Mesendoderm (in vitro differentiated cells): ENCODE results near the gene RINL. TPM values are rescaled to one million over a fixed set of nuclear protein-coding genes. Genes with fewer than 3 reads are reported as not detected.

Experiments
- DNase-seq: peaks from one replicate; pipeline ENCODE4 v3.0.0; 2013
- H2AK5ac ChIP-seq: 2 replicates; pipeline ENCODE4 v1.6.1; 2013; ENCODE audit warnings: low read length, inconsistent platforms
- H2BK120ac ChIP-seq: 2 replicates; pipeline ENCODE4 v1.6.1; 2013; ENCODE audit warnings: low read depth, mild to moderate bottlenecking, low read length, moderate library complexity, mixed read lengths
- H2BK15ac ChIP-seq: replicated peaks from 2 replicates; pipeline ENCODE4 v1.6.1; 2013; ENCODE audit warnings: low read depth, mild to moderate bottlenecking, moderate library complexity
- H2BK5ac ChIP-seq: 2 replicates; pipeline ENCODE4 v1.6.1; 2013; ENCODE audit warnings: low read length, inconsistent platforms
- H3K18ac ChIP-seq: 2 replicates; pipeline ENCODE4 v1.6.1; 2013; ENCODE audit warnings: mild to moderate bottlenecking, low read length, mixed read lengths
- H3K23ac ChIP-seq: one replicate; pipeline ENCODE4 v1.6.1; 2013; ENCODE audit warnings: low read length
- H3K27ac ChIP-seq: 2 replicates; pipeline ENCODE4 v1.5.1; 2013; ENCODE audit warnings: low read depth, mild to moderate bottlenecking, inconsistent platforms, low read length, moderate library complexity
- H3K27me3 ChIP-seq: 2 replicates; pipeline ENCODE4 v1.6.1; 2013; ENCODE audit warnings: low read length, control low read depth, mild to moderate bottlenecking, inconsistent platforms; ENCODE audit not compliant: insufficient read depth, poor library complexity
- H3K36me3 ChIP-seq: 2 replicates; pipeline ENCODE4 v1.6.1; 2013; ENCODE audit warnings: low read length, inconsistent platforms; ENCODE audit not compliant: control insufficient read depth, insufficient read depth
- H3K4ac ChIP-seq: one replicate; pipeline ENCODE4 v1.6.1; 2013; ENCODE audit warnings: low read depth, mild to moderate bottlenecking, low read length, moderate library complexity
- H3K4me1 ChIP-seq: 2 replicates; pipeline ENCODE4 v1.6.1; 2013; ENCODE audit warnings: low read depth, low read length, inconsistent platforms; ENCODE audit not compliant: control insufficient read depth
- H3K4me2 ChIP-seq: 2 replicates; pipeline ENCODE4 v1.6.1; 2013; ENCODE audit warnings: low read length
- H3K4me3 ChIP-seq: 2 replicates; pipeline ENCODE4 v1.5.1; 2013; ENCODE audit warnings: mild to moderate bottlenecking, low read length
- H3K56ac ChIP-seq: one replicate; pipeline ENCODE4 v1.6.1; 2013; ENCODE audit warnings: low read length
- H3K79me1 ChIP-seq: 2 replicates; pipeline ENCODE4 v1.6.1; 2013; ENCODE audit warnings: low read length, inconsistent platforms
- H3K79me2 ChIP-seq: 2 replicates; pipeline ENCODE4 v1.6.1; 2013; ENCODE audit warnings: mild to moderate bottlenecking, low read length; ENCODE audit not compliant: control insufficient read depth, insufficient read depth
- H3K9ac ChIP-seq: 2 replicates; pipeline ENCODE4 v1.6.1; 2013; ENCODE audit warnings: low read length, inconsistent platforms
- H4K5ac ChIP-seq: one replicate; pipeline ENCODE4 v1.6.1; 2013; ENCODE audit warnings: low read length
- H4K8ac ChIP-seq: one replicate; pipeline ENCODE4 v1.6.1; 2013; ENCODE audit warnings: low read depth, mild to moderate bottlenecking, control low read depth, low read length, moderate library complexity
- WGBS: extraction: QIAGEN DNeasy Blood & Tissue Kit; methylation state at CpG from one replicate; pipeline ENCODE4 v1.1.7; 2013; ENCODE audit warnings: low lambda C conversion rate, missing lambda C conversion rate; ENCODE audit not compliant: insufficient coverage; ENCODE audit errors: extremely low coverage; 5-methylcytosine and 5-hydroxymethylcytosine counted together
- polyA plus RNA-seq, 2 experiments: library from polyadenylated mRNA; stranded (reverse); fragments of 200-250 nt; gene quantifications; one replicate each; pipeline ENCODE4 v1.2.3, GENCODE V29; 2013

The RINL gene
- polyA plus RNA-seq (2013, experiment 1 of 2): 6.3 TPM
- 5.7 TPM for polyA plus RNA-seq (2013, experiment 2 of 2)

DNA sequence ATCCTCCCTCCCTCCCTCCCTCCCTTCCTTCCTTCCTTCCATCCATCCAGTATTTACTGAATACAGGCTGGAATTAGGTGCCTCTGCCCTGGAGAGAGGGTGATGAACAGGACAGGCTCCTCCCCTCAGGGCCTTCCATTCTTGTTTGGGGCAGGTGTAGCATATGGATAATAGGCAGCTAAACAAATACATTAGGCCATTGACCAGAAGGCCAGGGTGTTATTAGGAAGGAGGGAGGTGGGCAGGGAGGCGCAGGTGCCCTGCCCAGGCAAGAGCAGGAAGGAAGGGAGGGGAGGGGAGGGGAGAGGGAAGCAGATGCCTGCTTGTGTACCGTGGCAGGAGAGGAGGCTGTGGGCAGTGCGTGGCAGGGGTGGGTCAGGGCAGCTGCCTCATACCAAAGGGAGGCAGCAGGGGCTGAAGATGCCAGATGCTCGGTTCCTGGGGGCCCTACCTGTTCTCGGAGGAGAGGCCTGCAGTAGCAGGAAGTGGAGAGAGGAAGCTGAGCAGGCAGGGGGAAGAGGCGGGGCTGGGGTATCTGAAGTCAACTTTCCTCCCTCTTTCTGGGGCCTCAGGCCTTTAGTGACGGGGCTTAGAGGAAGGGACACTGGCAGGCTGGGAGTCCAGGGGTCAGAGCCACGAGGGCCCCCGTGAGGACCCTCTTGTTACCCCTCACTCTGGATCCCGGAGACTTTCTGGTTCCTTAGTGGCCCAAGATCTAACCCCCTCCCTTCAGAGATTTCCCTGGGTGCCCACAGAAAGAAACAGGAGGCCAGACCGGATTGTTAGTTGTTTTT, at the start of gene RINL:
TSS of gene RINL (minus strand) at position 495 of the 794 bp plus-strand sequence. CDS start 1,533 bp downstream, outside the sequence.
- Histone ChIP-seq H2BK15ac (no peak within 1 kb of the TSS), H3K4me3 (no peak within 1 kb of the TSS), H3K79me1 (no peaks in the 10 kb centered on the region), H3K23ac (no peak within 1 kb of the TSS), H3K56ac (peak within 1 kb of the TSS; percentile 81), H3K27ac (no peak within 1 kb of the TSS), H3K79me2 (no peaks in the 10 kb centered on the region), H3K36me3 (no peaks in the 10 kb centered on the region), H4K8ac (no peak within 1 kb of the TSS), H2BK120ac (no peak within 1 kb of the TSS), H3K4me2 (no peak within 1 kb of the TSS), H3K18ac (no peak within 1 kb of the TSS), H4K5ac (no peak within 1 kb of the TSS), H3K4me1 (no peaks in the 10 kb centered on the region), H3K27me3 (no peaks in the 10 kb centered on the region), H3K4ac (no peak within 1 kb of the TSS), H3K9ac (peak within 1 kb of the TSS; percentile 48), H2BK5ac (no peak within 1 kb of the TSS), H2AK5ac (no peak within 1 kb of the TSS)
- WGBS: no CpG with 5 or more reads among the region's 11 CpGs
- no peak for DNase-seq

- H3K4me1 ChIP-seq: no peaks in the 10 kb centered on the region
- H2AK5ac ChIP-seq: no peak overlapping the region
- no peak for DNase-seq
- no peak overlapping the region for H3K4ac ChIP-seq
- H4K5ac ChIP-seq: no peak overlapping the region
- H3K56ac ChIP-seq: no peak overlapping the region
- H2BK120ac ChIP-seq: no peak overlapping the region
- no peak overlapping the region for H3K4me3 ChIP-seq
- H3K79me1 ChIP-seq: no peaks in the 10 kb centered on the region
- peaks cover 4% of the 10 kb centered on the region for H3K79me2 ChIP-seq
- WGBS: no CpG with 5 or more reads among the region's 7 CpGs
- H3K23ac ChIP-seq: no peak overlapping the region
- no peaks in the 10 kb centered on the region for H3K27me3 ChIP-seq
- H4K8ac ChIP-seq: no peak overlapping the region
- peaks cover 9% of the 10 kb centered on the region for H3K36me3 ChIP-seq
- H3K9ac ChIP-seq: no peak overlapping the region
- no peak overlapping the region for H3K27ac ChIP-seq
- no peak overlapping the region for H3K4me2 ChIP-seq
- H3K18ac ChIP-seq: no peak overlapping the region
- no peak overlapping the region for H2BK5ac ChIP-seq
- H2BK15ac ChIP-seq: no peak overlapping the region
Measured at GRCh38 chr19:38924388-38924787, 46.3 kb upstream of the RINL start.

GRCh38 chr19:38922482-38922881, 44.4 kb upstream of the RINL start:
- Histone ChIP-seq H2BK5ac (no peak overlapping the region), H3K4ac (no peak overlapping the region), H2BK120ac (no peak overlapping the region), H3K18ac (no peak overlapping the region), H2BK15ac (no peak overlapping the region), H3K4me1 (no peaks in the 10 kb centered on the region), H4K8ac (no peak overlapping the region), H4K5ac (no peak overlapping the region), H3K79me2 (no peaks in the 10 kb centered on the region), H3K36me3 (peaks cover 9% of the 10 kb centered on the region), H3K4me2 (no peak overlapping the region), H2AK5ac (no peak overlapping the region), H3K23ac (no peak overlapping the region), H3K4me3 (no peak overlapping the region), H3K79me1 (no peaks in the 10 kb centered on the region), H3K27ac (no peak overlapping the region), H3K56ac (no peak overlapping the region), H3K27me3 (no peaks in the 10 kb centered on the region), H3K9ac (no peak overlapping the region)
- no CpG with 5 or more reads among the region's 5 CpGs for WGBS
- no peak for DNase-seq

DNA sequence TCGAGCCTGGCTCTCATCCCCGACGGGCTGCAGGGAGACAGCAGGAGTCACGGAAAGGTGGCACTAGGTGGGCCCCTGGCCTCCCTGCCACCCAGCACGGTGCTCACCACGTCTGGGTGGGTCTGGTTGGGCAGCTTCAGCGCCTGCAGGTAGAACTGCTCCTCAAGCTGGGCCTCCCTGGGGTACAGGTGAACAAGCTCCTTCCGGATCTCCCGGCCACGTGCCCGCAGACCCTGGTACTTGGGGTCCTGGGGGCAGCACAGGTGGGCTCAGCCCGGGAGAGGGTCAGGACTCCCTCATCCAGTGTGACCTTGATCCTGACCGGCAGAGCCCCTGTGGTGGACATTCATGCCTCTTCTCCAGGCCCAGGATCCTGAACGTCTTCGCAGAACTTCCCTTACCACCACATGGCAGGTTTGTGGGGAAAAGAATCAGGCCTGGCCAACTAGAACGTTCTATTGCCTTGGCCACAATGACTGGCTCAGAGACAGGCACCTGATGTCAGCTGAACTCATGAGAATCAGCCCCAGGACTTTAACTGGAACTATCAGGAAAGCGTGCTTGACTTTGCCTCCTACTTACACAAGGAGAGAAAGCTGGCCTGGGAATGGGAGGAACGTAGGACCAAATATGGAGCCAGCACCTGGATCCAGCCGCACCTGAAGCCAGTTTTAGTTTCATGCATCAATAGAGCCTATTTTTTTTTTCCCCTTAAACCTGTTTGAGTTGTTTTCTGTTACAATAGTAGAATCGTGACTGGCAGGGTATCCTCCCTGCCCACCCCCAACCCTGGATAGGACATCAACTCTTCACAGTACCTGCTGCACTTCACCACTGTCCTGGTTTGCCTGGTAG, 43.6 kb upstream of the RINL start:
- Histone ChIP-seq H3K27ac (no peak overlapping the region), H2BK15ac (no peak overlapping the region), H3K4me1 (no peaks in the 10 kb centered on the region), H3K4me2 (no peak overlapping the region), H3K4me3 (no peak overlapping the region), H3K23ac (no peak overlapping the region), H4K5ac (no peak overlapping the region), H3K27me3 (no peaks in the 10 kb centered on the region), H3K79me1 (no peaks in the 10 kb centered on the region), H3K79me2 (no peaks in the 10 kb centered on the region), H2AK5ac (no peak overlapping the region), H2BK120ac (no peak overlapping the region), H3K56ac (no peak overlapping the region), H3K18ac (no peak overlapping the region), H3K36me3 (peaks cover 9% of the 10 kb centered on the region), H2BK5ac (no peak overlapping the region), H3K9ac (no peak overlapping the region), H3K4ac (no peak overlapping the region), H4K8ac (no peak overlapping the region)
- DNase-seq: no peak
- no CpG with 5 or more reads among the region's 20 CpGs for WGBS

- no peak overlapping the region for H3K27ac ChIP-seq
- no peak overlapping the region for H3K56ac ChIP-seq
- no peak overlapping the region for H3K4me3 ChIP-seq
- H4K5ac ChIP-seq: no peak overlapping the region
- no peak overlapping the region for H2AK5ac ChIP-seq
- no peak overlapping the region for H2BK120ac ChIP-seq
- H3K4ac ChIP-seq: no peak overlapping the region
- H3K79me2 ChIP-seq: no peaks in the 10 kb centered on the region
- H3K4me1 ChIP-seq: no peaks in the 10 kb centered on the region
- no peak overlapping the region for H4K8ac ChIP-seq
- no peak overlapping the region for H2BK15ac ChIP-seq
- WGBS: no CpG with 5 or more reads among the region's 14 CpGs
- peaks cover 7% of the 10 kb centered on the region for H3K36me3 ChIP-seq
- H3K79me1 ChIP-seq: no peaks in the 10 kb centered on the region
- no peak overlapping the region for H3K18ac ChIP-seq
- DNase-seq: no peak
- H3K27me3 ChIP-seq: no peaks in the 10 kb centered on the region
- no peak overlapping the region for H3K4me2 ChIP-seq
- no peak overlapping the region for H2BK5ac ChIP-seq
- no peak overlapping the region for H3K23ac ChIP-seq
- H3K9ac ChIP-seq: no peak overlapping the region
Measured at GRCh38 chr19:38920602-38921419, 42.7 kb upstream of the RINL start.
